Amniotic epithelial cell (primary cell): ENCODE measurements around the gene SEMA3C.

Experiments used
- DNase-seq: peaks from one replicate; pipeline ENCODE4 v3.0.0-alpha.2; 2010; ENCODE audit warnings: low read depth

SEMA3C gene

DNA sequence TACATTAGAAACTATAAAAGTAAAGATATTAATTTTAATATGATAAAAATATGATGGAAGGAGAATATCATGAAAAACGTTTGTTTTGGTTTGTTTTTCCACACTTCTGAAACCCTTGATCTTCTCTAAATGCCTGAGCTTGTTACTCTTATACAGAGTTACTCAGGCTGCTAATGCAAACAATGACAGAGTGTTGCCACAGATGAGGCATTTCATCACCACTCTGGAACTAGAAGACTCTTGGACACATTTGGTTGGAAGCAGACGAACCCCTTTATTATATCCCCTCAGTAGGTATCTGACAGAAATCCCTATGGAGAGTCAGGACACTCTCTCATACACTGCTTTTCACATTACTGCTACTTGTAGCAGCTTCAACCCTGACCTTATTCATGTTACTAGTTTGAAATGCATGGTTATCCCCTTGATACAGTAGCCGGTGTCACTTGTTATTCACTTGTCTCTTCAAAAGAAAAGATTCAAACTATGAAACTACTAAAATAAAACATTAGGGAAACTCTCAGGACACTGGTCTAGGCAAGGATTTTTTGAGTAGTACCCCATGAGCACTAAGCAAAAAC is 66.9 kb downstream of the SEMA3C start:
- DNase-seq = peak; percentile 72

DNA sequence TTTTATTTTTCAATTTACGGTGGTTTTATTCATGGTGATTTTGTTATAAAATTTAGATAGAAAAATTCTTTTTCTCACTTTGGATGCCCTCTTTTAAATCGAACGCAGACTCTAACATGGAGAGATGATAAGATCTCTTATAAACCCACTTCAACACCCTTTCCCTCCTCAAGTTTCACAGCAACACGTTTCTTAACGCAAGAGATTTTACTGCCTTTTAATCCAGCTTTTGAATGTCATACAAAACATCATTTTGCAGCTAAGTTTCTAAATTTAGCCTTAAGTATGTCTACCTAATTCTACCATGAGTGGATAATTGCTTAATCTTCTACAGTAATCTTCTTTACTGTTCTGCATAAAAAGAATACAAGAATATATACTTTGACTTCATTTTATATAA is 70.0 kb downstream of the SEMA3C start:
- no peak for DNase-seq

DNA sequence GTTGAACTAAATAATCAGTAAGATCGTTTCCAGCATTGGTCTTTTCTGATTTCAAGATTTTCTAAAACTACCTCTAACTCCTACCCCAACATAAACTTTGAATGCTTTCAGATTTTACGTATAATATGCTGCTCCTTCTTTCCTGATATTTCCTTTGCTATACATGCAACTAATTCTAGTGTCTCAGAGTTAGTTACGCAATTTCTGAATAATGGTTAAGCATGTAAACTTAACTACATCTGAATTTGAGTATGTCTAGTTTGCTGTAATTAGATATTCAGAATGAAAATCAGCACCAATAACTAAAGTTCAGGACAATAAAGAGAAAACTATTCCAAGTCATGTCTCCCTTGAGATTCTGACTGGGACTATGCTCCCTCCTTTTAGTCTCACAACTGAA is 71.0 kb downstream of the SEMA3C start:
- DNase-seq = no peak

DNA sequence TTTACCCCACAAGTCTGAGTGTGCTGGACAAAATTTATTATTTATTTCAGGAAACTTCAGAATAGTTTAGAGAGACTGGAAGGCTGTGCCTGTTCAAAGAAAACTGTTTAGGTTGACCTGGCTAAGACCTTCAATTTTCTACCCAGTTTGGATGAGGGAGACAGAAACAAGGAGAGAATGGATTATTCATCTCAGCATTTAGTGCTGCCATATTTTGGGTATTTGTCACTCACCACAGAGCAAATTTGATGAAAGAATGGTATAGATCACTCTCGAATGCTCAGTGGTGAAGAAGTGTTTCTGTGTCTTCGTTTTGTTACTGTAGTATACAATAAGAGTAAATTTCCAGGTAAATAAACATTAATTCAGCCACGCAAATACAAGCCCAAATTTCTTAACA is 71.8 kb downstream of the SEMA3C start:
- no peak for DNase-seq

DNA sequence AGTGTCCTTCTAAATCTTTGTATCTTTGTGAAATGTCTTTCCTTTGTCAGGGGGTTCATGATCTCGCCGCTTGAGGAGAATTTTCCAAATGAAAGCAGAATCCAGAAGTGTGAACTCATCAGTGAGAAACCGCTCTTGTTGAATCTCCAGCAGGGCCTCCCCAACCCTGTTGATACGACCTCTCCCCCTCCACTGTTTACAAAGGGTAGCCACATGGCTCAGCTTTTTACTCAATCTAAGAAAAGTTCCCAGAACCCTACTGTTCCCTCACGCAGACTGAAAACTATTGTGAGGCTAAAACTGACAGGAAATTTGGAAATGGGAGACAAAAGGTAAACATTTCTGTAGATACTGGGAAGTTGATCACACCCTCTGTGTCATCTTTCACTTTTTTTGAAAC is 73.9 kb downstream of the SEMA3C start:
- DNase-seq = no peak

DNA sequence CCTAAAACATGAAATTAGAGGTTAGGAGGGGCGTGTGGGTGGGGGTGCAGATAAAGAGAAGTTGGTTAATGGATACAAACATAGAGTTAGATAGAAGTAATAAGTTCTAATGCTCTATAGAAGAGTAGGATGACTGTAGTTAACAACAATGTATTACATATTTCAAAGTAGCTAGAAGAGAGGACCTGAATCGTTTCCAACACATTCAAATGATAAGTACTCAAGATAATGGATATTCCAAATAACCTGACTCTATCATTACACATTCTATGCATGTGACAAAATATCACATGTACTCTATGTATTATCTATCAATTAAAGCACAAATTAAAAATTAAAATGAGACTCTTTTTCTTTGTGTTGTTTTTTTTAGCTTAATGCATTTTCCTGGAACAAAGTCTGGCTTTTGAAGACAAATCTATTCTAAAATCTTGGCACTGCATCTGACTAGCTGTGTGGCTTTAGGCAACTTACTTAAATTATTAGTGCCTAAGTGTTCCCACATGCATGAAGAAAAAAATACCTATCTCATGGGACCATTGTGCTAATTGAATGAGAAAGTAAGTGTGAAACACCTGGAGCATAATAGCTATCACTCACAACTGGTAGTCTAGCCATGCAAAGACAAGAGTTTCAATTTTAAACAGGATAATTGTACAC is 75.7 kb downstream of the SEMA3C start:
- DNase-seq = no peak

DNA sequence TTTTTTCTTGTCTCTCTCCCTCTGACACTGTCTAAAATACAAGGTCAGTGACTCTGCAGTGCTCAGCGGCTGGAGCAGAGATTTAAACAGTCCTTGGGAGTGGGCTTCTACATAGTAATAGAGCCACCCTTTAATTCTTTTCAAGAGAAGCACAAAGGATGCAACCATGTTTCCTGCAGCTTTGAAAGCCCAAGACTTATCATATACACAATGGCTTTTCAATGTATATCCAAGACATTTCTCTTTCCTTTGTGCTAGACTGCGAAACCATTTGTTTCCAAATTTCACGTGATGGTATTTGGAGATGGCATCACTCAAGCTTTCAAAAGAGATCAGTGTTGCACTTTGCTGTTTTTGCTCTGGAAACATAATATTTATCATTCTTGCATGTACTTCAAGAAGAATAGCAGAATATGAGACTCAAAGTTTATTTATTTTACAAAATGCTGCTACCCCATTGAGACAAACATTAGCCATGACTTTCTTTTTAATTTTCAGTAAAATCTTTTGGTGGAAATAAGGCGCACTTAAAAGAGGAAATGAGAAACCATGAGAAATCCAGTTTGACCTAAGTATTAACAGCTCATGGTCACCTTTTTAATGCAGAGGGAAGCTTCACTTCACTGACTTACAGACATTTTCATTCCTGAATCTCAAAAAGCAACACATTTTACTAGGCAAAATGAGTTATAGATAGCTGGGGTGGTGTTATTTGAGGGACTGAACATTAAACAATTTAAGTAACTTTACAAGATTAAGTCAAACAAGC is 76.6 kb downstream of the SEMA3C start:
- no peak for DNase-seq

DNA sequence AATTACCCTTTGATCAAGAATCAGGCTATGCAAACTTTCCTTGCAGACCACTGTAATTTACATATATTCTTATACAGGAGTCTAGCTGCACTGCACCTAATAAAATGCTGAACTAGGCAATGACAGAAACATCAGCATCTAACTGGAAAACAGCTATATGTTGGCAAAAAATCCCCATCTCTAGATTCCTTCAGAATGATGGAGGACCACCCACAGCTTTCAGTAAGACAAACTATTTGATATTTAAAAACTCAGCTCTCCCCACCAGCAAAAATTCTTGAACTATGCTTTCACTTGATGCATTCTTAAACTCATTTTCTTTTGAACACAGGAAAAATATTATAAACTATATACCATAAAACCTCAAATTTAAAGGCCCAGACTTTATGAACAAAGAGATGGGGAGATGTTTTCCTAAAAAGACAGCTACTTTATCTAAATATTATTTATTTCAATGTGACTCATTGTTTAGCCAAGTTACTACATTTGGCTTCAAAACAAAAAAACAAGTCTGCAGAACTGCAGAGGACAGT is 77.4 kb downstream of the SEMA3C start:
- DNase-seq = peak; percentile 46

DNA sequence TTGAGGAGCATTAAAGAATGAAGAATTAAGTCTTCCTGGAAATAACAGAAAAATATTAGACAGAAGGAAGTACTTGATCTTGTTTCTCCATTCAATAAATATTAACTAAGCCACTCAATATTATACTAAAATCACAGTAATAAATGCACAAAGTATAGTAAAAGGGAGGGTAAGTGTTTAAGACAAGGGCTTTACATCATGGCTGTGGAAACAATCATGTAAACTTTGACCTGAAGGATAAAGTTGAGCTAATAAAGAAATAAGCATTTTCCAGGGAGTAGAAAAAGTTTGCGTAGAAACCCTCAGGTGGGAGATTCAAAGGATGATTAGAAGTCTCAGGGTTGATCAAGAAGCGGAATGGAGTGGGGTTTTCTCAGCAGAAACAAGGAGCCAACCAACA is 78.2 kb downstream of the SEMA3C start:
- no peak for DNase-seq

DNA sequence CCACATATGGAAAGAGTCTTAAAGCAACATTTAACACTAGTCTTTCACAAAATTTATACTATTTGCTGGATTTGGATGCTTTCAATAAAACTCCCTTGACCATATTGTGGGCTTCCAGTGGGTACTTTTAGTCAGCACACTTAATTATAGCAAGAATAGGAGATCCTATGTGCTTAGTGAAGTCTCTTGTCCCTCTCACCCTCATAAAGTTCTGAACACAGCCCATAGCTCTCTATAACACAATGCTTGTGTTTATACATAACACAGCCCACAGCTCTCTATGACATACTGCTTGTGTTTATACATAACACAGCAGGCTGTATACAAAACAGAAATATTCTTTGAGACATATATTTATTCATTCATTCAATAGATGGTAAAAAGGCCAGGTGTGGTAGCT is 79.0 kb downstream of the SEMA3C start:
- no peak for DNase-seq

DNA sequence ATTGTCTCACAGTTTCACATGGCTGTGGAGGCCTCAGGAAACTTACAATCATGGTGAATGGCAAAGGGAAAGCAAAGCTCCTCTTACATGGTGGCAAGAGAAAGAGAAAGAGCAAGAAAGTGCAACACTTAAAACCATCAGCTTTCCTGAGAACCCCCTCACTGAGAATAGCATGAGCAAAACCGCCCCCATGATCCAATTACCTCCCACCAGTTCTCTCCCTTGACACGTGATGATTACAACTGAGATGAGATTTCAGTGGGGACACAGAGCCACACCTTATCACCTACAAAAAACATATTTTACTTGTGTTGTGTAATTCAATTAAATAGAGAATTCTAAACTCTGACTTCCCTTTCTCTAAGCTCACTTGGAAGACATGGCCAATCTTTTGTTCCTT is 80.2 kb downstream of the SEMA3C start:
- DNase-seq = no peak

DNA sequence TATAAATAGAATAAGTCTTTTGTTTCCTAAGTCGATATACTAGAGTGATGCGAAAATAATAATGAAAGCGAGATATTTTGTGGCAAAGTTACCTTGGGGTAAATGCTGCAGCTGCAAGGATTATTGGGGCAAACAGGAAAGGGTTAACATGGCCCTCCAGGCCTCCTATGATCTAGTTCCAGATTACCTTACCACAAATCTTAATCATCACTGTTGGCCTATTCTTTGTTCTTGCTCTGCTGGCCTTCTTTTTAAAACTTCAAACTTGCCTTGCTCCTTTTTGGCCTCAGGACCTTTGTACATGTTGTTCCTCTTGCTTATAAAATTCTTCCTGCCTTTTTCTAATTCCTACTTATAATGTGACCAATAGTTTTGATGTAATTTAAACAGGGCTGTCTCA is 81.5 kb downstream of the SEMA3C start:
- DNase-seq = no peak

DNA sequence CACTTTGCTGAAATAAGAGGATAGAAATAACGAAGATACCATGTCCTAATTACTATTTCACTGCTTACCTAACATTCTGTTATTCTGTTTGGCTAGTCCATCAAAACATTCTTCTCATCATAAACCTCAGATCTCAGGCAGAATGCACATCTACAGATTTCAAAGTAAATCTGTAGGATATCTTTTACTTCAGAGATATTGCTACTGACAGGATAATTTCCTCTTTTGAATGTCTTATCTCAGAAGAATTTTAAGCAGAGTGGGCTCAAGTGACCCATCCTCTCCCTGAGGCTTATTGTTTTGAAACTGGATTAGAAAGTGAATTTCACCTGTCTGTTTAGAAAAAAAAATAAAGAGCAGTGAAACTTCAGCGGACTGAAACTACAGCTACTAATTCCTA is 83.6 kb downstream of the SEMA3C start:
- no peak for DNase-seq

DNA sequence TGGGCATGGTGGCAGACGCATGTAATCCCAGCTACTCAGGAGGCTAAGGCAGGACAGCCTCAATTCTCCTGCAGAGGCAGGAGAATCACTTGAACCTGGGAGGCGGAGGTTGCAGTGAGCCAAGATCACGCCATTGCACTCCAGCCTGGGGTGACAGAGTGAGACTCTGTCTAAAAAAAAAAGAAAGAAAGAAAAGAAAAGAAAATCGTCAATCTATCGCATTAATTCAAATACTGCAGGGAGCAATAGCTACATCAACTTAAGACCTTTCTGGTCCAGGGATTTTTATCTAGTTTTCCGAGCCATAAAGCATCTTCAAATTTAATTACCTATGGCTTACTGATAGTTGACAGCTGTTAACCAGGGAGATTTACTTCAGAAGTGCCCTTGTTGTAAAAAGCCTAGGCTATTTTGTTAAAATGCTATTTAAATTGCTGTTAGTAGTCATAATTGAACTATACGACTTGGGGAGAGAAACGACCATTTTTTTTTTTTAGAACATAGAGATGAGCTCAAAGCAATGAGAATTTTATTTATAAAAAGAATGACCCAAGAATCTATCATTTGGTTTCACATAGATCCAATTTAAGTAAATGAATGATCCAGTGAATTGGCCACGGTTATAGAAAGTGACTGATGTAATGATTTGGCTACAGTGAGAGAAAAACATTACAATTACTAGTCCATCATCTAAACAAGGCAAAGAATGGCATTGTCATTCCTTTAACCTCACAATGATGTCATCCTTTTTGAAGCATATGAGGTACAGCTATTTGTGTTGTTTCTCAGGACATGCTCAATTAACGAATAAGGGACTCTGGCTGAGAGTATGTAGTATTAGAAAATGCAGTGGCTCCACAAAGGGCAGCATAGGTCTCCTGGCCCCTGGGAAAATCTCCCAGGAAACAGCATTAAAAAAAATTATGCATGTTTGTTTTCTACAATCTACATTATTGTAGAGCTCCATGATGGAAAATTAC is 85.3 kb downstream of the SEMA3C start:
- peak; percentile 44 for DNase-seq

DNA sequence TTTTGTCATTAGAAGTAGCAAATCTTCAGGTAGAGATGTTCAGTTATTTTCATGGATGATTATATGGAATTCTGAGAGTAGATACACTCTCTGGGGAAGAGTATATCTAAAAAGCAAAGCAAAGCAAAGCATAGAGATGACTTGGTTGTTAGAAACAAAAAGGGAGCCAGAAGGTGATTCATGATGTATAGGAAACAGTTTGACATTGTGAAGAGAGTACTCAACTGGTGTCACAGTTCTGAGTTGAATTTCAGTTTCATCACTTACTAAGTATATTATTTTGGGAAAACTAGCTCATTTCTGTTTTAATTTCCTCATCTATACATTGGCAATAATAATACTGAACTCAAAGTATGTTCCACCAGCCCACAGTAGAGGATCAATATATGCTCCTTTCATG is 86.8 kb downstream of the SEMA3C start:
- DNase-seq = no peak

DNA sequence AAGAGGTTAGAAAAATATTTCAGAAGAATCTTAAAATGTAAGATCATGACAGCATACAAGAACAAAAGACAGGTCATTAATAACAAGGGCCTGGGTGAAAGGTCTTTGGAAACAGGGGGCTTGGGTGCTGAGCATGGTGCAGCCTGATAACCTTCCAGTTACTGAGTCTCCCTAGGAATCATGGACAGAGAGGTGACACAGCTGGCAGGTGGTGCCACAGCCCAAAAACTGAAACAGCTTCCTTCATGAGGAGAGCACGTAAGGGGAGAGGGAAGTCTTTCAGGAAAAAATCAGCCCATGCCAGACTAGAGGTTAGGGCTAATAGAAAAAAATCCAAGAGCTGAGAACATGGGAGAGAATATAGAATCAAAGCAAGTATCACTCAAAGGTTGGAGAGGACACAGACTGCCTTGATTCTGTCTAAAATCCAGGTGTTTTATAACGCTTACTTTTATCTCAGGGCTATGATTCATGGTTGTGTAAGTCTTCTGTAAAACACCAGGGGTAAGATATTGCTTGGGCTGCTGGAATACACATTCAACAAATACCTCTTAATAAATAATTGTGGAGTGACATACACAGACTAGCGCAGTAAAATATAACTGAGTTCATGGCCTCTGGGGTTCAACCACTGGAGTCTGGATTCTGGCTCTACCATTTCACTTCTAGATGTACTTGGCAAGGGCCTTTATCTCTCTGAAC is 88.1 kb downstream of the SEMA3C start:
- DNase-seq = peak; percentile 88

DNA sequence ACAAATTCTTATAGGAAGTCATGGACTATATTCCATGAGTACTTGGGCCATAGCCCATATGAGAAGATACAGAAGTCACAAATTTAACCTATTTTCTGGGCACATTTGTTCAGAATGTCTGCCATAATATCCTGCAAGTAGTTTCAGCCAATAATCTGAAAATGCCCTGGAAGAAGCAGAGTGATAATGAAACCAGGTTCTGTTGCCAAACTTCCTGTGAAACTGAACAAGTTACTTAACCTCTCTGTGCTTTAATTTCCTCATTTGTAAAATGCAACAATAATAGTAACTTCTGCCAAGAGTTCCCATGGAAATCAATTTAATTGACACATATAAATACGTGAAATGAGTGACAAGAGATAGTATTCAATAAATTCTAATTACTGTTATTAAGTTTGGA is 88.8 kb downstream of the SEMA3C start:
- DNase-seq = no peak

DNA sequence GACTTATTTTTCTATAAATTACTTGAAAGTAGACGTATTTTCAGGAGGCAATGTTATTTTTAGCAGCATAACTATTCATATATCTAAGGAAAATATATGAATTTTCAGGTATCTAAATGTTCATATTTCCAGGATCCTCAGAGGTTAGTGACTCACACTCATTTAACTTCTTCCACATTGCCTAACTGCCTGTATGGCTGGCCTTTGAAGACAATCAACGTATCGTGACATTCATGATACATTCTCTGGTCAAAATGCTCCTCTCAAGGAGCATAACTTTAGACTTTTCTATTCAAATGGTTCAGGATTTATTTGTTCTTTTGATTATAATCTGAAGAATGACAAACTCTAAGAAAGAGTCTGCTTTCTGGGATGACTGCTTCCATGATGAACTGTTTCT is 89.3 kb downstream of the SEMA3C start:
- peak; percentile 55 for DNase-seq

DNA sequence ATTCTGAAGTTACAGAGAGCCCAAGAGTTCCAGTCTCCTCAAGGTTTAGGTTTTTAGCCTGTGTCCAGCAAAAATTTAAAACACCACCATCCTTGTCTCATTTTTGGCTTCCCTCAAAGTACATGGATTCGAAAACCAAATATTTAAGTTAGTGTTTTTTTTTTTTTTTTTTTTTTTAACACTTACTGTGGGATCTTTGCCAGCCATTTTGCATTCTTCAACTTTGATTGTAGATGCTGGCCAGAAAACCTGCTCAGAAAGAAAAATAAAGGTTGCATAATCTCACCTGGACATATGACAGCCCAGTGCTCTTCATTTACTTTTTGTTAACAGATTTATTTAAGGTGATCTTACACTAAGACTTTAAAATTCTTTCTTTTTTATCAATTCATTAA is 91.6 kb downstream of the SEMA3C start:
- peak; percentile 42 for DNase-seq

DNA sequence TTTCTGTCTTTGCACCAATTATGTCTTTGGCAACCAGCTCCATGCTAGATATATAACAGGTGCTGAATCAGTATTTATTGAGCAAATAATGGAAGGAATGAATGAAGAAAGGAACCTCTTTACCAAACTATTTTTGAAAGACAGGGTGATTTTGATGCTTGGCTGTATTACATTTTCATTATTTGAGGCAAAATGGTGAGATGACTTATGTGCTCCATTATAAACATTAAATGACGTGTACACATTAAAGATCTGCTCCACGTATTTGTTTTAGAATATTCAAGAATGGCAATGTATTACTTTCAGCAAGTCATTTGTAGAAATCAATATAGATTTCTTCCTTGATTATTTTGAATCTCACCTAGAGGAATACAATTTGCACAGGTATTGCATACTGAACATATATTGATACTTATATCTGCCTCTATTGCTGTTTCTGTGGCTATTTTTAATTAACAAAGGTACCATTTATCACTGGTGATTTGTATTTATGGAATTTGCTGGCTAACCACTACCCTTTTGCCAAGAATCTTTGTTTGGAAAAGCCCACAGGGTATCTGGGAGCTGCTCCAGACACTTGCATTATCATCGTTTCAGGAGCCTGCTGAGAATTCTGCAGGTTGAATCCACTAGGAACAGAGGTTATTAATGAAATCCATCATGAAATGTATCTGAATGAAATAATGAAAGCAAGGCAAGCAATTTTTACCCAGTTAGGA is 92.2 kb downstream of the SEMA3C start:
- peak; percentile 65 for DNase-seq

DNA sequence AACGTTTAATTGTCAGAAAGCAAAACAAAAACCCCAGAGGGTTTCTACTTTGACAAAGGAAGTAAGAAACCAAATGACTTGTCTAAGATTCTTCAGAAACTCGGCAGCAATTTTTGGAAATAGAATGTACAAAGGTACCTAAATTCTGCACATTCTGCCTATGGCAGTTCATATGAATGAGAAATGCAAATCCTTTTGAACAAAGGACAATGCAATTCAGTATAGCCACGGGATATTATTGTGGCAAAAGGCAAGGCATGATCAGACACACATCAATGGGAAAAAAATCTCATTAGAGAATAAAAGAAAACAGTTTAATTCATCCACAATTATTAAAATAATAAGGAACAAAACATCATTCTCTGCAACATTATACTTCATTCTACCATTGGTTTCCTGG is 93.4 kb downstream of the SEMA3C start:
- no peak for DNase-seq
